HG02623 (cell line): ENCODE results near the gene ISG20.
"Not testable (repeated sequence)": the region's sequence is repeated elsewhere in the genome, so short reads cannot be mapped to it uniquely, and the experiment has no call there.

Experiments used
- ATAC-seq: cut with Tn5 transposase; IDR thresholded peaks from one replicate; pipeline ENCODE4 v1.9.1; 2021; ENCODE audit warnings: moderate library complexity; ENCODE audit not compliant: unreplicated experiment

Gene ISG20

GRCh38 chr15:88635318-88635717 is 3.5 kb upstream of the ISG20 start:
- ATAC-seq = peak; percentile 32

DNA sequence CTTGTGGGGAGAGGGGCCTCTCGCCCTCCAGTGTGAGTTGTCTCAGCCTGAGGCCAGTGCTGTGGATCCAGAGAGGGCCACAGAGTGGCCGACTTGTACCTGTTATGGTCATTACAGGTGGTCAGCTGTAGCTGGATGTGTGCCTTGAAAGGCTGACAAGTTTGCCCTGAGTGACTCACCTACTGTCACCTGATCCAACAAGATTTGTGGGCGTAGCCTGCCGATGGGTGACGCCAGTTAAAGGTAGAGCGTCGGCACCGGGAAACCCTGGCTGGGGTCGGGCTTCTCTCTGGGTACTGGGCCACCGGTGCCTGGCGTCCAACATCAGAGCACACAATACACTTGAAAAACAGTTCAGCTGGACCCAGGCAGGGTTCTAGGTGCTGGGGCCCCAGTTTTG is 2.8 kb upstream of the ISG20 start:
- ATAC-seq = no peak

- no peak for ATAC-seq
Measured at GRCh38 chr15:88636654-88637053, 2.2 kb upstream of the ISG20 start.

GRCh38 chr15:88637436-88637835 is 1.4 kb upstream of the ISG20 start:
- ATAC-seq = no peak

DNA sequence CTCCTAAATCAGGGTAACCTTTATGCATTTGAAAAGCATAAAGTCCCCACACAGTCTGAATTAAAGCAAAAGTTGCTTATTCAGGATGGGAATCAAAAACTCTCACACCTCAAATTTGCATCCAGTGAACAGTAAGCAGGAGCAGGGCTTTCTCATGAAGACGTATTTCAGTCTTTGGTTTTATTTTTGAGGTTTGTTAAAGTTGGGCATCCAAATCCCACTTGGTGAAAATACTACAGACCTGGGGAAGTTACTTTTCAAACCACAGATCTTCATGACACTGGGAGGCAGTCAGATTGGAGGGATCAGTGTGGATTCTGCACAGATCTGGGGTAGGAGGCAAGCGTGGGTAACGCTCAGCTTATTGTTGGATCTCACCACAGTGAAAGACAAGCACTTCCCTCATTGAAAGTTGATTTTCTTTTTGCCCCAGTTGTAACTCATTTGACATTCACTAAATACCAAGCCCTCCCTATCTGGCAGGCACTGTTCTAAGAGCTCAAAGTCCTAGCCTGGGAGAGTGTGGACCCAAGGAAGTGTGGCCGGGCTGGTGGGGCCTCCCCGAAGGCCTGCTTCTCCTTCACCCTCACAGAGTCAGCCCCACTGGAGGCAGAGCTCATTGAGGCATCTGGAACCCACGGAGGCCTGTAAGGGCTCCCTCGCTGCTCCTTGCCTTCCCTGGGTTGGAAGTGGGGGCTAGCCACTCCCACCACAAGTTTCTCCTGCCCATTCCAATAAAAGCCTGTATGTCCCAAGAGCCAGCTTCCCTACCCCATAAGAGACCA is 783 bp upstream of the ISG20 start:
- no peak for ATAC-seq

- no peak for ATAC-seq
Measured at GRCh38 chr15:88641959-88642452, 3.2 kb downstream of the ISG20 start.

GRCh38 chr15:88642514-88642913 is 3.7 kb downstream of the ISG20 start:
- ATAC-seq = not testable (repeated sequence)

DNA sequence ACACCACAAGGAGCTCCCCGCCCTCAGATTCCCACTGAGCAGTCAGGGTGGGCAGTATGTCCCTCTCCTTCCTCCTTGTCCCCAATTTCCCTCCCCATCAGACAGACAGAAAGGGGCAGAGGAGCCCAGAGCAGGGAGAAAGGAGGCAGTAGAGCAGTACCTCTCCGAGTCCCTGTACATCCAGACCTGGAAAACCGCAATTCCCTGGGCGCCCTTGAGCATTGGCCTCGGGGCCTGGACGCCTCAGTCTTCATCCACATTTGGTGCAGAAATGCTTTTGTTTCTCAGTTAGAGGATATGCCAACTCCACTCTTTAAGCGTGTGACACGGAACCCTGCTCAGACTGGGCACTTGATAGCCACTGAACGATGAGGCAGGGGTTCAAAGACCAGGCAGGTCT is 5.9 kb downstream of the ISG20 start:
- ATAC-seq = no peak

DNA sequence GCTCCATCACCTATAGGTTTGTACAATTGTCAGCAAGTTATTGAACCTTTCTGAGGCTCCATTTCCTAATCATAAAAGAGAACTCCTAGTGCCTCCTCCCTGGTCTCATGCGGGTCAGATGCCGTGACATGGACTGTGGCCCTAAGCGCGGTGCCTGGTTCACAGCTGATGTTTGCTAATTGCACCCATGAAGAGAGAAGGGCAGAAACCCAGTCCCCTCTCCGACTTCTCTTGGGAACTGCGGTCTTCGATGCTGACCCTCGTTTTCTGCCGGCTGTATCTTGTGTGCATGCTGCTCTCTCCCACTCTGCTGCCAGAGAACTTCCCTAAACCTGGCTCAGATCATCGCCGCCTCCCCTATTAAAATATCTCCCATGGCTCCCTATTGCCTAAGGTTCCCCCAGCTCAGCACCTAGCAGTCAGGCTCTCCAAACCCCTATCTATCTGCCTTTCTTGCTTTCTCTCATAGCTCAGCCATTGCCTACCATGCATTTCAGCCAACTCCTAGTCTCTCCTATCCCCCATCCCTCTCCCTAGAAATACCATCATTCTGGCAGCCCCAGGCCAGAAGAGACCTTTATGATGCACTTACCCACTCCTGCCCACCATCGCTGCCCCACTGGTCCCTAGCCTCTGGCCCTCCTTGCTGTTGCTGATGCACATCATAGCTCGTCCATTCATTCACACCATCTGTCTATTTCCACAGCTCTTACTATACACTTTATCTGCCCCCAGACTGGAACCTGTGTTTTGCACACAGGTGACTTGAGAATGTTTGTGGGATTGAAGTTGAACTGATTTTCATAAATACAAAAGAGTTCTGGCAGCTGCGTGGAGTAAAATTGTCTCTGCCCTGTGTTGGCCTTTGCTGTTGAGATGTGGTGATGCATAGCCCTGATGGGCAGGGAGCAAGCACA is 6.6 kb downstream of the ISG20 start:
- ATAC-seq = no peak

- no peak for ATAC-seq
Measured at GRCh38 chr15:88646088-88646405, 7.2 kb downstream of the ISG20 start.

- no peak for ATAC-seq
Measured at GRCh38 chr15:88646951-88647350, 8.1 kb downstream of the ISG20 start.

DNA sequence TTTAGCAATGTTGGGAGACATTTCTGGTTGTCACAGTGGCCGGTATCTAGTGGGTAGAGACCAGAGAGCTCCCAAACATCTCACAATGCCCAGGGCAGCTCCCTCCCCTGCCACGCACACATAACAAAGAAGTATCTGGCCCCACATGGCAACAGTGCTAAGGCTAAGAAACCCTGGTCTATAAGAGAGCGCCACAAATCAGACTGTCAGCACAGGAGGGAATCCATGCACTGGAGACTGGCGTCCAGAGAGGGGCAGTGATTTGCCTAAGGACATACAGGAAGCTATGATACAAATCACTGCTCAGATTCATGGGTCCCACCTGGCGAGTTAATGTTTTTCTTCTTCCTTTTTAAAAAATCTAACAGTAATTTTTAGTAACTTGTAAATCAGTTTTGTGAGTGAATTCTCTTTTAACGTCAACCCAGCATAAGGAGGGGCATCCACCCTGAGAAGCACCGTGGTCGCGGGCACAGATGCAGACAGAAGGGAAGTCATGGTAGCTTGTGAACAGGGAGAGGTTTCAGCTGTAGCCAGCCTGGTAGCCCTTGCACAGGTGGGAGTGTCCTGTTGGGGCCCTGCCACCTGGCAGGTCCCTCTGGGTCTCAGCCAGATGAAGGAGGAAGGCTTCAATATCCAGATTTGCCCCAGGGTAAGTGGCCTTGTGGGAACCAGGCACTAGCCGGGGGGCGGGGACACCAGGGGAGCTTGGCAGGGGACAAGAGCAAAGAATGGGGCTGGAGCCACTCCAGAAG is 8.7 kb downstream of the ISG20 start:
- ATAC-seq = no peak

- ATAC-seq = no peak
Measured at GRCh38 chr15:88648357-88649214, 9.8 kb downstream of the ISG20 start.

DNA sequence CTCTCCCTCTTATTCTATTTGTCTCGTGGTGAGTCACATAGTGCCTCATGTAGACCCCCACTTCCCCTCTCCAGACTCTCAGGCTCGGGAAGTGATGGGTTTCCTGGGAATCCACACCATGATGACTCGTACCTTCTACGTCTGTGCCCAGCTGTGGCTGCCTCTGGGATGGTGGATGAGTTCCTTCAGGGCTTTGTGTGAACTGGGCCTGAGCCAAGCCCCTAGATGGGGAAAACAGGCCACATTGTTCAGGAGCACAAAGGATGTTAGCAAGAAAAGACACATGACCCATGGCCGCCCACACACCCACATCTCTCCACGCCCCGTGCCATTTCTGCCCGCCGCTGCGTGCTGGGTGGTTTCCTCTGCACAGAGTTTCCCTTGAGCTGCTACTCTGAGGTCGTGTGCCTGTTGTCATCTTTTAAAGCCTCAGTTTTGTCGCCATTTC is 10.5 kb downstream of the ISG20 start:
- ATAC-seq = peak; percentile 65

GRCh38 chr15:88649753-88650551 is 11.1 kb downstream of the ISG20 start:
- ATAC-seq = no peak

DNA sequence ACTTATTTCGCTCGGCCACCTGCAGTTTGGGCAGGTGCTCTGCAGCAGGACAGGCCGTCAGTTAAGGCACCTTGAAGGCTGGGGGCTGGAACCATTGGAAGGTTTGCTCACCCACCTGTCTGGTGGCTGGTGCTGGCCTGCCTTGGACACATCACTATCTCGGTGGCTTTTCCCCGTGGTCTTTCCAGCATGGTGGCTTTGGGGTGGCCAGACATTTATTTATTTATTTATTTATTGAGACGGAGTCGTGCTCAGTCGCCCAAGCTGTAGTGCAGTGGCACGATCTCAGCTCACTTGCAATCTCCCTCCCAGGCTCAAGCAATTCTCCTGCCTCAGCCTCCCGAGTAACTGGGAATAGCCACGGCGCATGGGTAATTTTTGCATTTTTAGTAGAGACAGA is 11.7 kb downstream of the ISG20 start:
- no peak for ATAC-seq

DNA sequence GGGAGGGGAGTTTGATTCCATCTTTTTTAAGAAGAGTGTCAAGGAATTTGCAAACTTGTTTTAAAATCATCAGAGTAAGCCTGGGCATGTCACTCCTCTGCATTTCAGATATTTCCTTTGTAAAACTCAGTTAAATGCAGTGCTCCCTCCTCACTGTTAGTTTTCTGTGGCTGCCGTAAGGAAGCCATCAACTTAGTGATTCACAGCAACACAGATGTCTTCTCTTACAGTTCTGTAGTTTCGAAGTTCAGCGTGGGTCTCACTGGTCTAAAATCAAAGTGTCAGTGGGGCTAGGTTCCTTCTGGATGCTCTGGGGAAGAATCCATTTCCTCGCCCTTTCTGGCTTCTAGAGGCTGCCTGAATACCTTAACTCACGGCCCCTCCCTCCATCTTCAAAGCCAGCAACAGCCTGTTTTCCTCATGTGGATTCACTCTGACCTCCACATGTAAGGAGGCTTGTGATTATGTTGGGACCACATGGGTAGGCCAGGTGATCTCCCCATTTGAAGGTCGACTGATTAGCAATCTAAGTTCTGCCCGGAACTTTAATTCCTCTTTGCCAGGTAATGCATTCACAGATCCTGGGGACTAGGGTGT is 12.4 kb downstream of the ISG20 start:
- ATAC-seq = no peak

- ATAC-seq = no peak
Measured at GRCh38 chr15:88651971-88652370, 13.2 kb downstream of the ISG20 start.
